NCI-H2171 treated with DMSO at 0.1 percent for 48 hours (cell line): ENCODE data around the gene APOL3.
"Not testable (repeated sequence)": the region's sequence is repeated elsewhere in the genome, so short reads cannot be mapped to it uniquely, and the experiment has no call there.

Experiments
- DNase-seq: peaks from one replicate; lab custom pipeline; 2025; lab: John Stamatoyannopoulos, UW

APOL3 gene

DNA sequence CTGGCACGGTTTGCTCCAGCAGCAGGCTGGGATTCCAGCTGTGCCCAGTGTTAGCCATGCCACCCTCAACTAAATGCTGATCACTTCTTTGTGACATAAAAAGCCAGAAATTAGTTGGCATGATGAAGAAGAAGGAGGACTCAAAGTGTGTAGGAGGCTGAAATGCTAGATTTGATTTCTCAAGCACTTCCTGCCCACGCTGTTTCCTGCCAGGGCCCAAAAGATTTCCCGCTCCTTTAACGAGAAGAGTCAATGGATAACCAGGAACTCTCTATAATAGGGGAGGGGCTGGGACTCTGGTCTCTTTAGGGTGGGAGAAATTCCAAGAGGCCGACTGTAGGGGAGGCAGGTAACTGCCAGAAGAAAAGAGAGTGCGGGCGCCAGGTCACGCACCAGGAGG lies 26.4 kb downstream of the APOL3 start:
- no peak for DNase-seq

DNA sequence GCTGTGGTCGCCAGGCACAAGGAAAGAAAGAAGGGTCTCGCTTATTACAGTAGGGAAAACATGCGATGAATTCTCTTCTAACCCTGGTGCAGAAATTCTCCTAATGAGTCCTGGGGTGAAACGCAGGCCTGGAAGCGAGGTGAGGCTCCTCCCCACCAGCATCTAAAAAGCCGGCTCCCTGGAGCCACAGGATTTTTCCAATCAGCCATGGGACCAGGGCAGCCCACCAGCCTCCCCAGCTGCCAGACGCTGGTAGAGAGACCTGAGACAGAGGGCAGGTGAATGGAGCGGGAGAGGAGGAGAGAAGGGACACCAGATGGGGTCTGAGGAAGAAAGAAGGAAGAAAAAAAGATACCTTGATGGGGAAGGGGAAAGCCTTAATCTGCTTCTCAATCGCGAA lies 28.6 kb downstream of the APOL3 start:
- DNase-seq, result no peak

DNA sequence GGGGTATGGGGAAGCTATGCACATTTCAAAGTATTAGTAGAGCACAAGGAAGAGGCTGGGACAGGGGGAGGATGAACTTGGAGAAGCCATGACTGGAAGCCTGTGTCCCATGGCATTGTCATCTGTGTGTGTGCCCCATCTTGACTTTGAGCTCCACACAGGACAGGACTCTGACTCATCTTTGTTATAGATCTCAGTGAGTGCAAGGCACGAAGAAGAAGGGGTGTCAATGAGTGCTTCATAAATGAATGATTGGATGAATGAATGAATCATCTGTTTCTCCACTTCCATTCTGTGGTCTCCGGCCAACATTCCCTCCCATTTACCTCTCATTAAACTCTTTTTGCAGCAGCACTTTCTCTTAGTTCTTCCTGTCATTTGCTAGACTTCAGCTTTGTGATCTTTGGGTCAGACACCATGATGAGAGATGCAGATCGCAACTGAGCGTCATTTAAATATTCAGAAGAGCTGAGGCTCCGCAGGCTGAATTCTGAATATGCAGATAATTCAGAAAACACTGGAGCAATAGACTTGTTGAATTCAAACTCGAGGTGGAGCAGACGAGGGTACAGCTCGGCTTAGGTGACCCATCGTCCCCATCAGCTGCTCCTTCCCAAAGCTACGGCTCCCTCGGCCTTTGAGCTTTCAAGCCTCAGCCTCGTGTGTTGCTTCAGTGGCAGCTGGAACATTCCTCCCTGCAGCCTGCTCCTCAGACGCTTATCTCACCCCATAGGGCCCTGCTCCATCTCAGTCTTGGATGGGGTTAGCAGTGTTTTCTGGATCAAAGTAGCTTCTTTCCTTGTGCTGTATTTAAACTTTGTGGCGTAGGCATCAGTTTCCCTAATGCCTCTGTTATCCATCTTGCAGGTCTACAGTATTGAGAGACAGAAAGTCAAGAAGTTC lies 30.8 kb downstream of the APOL3 start:
- no peak for DNase-seq

DNA sequence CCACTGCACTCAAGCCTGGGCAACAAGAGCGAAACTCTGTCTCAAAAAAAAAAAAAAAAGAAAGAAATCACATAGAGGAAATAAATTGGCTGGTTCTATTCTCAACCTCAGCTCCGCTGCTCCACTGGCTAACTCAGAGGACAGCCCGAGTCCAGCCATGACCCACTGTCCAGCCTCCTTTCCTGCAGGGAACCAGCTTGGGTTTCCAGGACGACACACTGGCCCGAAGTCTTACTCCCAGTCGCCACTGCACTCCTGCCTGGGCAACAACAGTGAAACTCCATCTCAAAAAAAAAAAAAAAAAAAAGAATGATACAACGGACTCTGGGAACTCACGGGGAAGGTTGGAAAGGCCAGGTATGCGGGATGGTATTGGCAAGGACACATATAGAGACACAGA lies 31.5 kb downstream of the APOL3 start:
- DNase-seq, result no peak

DNA sequence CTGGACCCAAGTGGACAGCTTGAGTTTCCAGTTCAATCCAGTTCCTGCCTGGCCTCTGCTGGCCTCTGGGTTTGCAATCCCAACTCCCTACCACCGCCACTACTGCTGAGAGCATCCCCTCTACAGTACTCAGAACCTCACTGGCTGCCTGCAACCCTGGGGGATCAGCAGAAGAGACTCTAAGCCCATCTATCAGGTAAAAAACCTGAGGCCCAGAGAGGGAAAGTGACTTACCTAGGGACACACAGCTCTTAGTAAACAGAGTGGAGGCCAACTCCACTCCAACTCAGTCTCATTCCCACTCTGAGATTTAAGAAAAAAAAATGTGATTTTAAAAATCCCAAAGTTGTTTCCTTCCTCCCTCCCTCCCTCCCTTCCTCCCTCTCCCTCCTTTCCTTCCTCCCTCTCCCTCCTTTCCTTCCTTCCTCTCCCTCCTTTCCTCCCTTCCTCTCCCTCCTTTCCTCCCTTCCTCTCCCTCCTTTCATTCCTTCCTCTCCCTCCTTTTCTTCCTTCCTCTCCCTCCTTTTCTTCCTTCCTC lies 34.5 kb downstream of the APOL3 start:
- no peak for DNase-seq

DNA sequence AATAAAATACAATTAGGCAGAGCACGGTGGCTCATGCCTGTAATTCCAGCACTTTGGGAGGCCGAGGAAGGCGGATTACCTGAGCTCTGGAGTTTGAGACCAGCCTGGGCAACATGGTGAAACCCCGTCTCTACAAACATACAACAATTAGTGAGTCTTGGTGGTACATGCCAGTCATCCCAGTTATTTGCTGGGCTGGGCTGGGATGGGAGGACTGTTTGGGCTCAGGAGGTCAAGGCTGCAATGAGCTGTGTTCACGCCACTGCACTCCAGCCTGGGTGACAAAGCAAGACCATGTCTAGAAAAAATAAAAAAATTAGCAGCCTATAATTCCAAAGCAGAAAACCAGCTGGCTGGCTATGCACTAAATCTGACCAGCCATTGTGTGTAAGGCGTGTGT lies 35.1 kb downstream of the APOL3 start:
- DNase-seq, result no peak

DNA sequence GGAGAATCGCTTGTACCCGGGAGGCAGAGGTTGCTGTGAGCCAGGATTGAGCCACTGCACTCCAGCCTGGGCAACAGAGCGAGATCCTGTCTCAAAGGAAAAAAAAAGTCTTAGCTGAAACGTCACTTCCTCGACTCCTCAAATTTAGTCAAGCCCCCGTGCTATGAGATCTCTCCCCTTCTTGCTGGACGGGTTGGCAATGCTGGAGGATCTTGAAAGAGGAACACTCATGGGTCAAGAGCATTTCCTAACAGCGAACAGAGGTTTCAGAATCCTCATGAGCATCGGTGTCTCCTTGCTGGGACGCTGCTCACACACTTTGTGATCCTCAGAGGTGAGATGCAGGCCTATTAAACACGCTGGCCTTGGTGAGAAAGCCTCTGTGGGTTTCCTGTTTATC lies 35.9 kb downstream of the APOL3 start:
- no peak for DNase-seq

DNA sequence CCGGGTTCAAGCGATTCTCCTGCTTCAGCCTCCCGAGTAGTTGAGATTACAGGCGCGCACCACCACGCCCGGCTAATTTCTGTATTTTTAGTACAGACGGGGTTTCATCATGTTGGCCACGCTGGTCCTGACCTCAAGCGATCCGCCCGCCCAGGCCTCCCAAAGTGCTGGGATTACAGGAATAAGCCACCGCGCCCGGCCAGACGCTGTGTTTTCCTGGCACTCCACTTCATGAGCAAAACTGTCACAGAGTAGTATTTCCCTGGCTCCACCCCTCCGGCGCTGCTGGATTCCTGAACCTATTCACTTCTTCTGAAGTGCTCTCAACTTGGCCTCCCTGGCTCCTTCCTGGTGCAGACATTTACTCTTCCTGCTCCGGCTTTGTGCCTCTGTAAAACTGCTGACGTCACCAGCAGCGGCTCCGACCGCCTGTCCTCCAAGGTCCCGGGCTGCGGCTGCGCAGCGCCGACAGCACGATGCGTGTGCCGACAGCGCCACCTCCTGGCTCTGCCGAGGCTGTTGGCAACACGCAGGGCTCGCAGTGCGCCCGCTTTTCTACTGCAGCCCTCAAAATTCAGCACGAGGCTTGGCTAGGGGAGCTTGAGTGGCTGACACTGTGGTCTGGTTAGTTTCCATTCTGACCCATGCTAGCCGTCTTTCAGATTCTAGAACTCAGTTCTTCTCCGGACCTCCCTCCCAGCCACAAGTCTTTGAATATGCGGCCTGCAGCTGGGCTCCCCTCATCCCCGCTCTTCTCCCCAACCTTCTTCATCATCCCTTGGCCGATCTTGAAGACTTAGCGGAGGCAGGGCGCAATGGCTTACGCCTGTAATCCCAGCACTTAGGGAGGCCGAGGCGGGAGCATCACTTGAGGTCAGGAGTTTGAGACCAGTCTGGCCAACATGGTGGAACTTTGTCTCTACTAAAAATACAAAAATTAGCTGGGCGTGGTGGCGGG lies 36.6 kb downstream of the APOL3 start:
- peak; percentile 93 for DNase-seq

DNA sequence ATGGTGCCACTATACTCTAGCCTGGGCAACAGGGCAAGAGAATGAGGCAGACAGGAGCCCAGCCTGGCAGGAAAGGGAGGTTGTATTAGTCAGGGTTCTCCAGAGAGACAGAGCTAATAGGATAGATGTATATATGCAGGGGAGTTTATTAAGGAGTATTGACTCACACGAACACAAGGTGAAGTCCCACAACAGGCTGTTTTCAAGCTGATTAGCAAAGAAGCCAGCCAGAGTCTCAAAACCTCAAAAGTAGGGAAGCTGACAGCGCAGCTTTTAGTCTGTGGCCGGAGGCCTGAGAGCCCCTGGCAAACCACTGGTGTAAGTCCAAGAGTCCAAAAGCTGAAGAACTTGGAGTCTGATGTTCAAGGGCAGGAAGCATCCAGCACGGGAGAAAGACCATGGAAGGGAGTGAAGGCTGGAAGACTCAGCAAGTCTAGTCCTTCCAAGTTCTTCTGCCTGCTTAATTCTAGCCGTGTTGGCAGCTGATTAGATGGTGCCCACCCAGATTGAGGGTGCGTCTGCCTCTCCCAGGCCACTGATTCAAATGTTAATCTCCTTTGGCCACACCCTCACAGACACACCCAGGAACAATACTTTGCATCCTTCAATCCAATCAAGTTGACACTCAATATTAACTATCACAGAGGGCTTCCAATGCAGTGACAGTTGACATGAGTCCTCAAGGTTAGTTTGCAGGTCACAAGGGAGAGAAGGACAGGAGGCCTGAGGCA lies 39.8 kb downstream of the APOL3 start:
- not testable (repeated sequence) for DNase-seq

DNA sequence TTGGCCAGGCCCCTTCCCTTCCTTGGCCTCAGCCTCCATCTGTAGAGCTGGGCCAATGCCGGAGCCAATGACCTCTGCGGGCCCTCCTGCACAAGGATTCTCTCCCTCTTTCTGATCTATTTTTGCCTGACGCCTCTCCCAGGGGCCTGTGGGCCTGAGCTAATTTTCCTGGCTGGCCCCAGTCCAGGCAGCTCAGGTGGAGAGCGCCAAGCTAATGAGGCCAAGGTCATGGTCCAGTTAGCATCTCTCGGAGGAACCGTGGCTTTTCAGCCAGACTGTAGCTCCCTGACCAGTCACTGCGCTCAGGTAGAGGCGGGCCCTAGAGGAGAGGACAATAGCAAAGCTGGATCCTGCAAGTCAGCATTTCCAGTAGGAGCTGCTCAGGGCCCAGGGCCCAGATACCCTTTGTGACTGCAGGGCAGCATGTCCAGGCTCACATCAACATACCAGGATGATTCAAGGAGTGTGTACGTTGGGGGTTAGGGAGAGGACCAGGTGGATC lies 43.5 kb downstream of the APOL3 start:
- DNase-seq, result no peak

DNA sequence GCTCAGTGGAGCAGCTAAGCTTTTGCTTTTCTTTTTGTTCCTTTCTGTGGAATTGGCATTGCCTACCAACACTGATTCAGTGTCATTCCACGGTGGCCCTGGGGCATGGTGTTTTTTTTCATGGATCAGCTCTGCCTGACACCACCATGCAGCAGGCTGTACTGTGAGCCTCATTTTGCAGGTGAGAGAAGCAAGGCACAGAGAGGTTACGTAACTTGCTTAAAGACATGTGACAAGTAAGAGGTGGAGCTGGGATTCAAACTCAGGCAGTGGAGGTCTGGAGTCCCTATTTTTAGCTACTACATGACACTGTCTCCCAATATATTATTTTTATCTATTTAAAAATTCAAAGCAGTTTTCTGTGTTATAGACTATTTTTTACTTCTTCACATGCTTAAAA lies 44.4 kb downstream of the APOL3 start:
- DNase-seq, result no peak

DNA sequence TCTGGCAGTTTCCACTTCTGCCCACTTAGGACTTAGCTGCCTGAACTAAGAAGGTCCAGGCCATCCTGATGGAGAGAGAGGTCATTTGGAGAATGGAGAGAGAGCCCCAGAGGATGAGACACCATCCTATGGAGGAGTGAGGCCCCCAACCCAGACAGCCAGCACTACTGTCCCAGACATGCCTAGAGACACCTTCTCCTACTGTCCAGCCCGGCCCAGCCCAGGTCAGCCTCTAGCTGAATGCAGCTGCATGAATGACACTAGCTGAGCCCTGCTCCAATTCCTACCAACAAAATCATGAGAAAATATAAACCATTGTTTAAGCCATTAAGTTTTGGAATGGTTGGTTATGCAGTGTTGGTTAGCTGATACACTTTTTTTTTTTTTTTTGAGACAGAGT lies 47.4 kb downstream of the APOL3 start:
- no peak for DNase-seq

DNA sequence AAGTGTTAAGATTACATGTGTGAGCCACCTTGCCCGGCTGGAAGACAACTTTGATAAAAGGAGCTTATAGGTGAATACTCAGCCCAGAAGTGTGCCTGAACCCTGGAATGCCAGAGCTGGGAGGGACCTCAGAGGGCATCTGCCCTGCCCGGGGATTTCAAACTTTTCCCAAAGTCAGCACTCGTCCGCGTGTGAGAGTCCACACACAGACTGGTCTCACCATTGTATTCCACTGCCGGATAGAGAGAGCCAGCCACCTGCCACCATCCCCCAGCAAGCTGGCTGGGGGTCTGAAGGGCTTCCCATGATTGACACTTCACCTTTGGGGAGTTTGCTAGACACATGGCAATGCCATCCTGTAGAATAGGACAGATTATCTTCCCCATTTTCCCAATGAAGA lies 49.2 kb downstream of the APOL3 start:
- DNase-seq, result no peak

DNA sequence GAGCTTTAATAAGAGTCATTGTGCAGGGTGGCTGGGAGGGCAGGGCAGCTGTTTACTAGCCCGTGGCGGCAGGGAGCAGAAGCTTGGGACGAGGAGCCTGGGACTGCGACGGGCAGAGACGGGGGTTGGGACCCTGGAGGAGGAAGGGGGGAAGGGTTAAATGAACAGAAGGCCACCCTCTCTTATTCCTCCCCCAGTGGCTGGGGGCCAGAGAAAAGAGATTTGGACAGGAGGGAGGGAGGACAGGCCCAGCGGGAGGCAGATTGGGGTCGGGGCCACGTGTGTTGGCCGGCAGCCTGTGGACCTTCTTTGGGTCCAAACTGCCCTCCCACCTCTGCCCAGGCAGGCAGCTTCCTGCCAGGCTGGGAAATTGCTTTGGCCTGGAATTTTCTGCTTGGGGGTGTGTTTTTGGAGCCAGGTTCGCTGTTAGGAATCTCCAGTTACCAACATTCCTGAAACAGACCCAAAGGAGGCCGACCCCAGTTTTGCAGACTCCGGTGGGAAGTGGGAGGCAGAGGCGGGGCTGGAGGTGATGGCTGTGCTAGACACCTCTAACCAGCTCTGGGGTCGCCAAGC lies 50.2 kb downstream of the APOL3 start:
- no peak for DNase-seq

DNA sequence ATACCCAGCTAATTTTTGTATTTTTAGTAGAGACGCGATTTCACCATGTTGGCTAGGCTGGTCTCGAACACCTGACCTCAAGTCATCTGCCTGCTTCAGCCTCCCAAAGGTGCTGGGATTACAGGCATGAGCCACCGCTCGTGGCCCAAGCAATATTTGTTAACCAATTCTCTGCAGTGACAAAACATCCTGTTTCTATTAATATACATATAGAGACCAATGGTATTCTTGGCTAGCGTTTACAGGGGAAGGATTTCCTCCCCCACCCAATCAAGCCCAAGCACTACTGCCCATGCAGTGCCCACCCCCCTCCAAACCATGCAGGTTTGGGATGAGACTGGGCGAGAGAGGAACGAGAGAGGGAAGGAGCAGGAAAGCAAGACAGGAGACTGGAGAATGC lies 53.1 kb downstream of the APOL3 start:
- no peak for DNase-seq

DNA sequence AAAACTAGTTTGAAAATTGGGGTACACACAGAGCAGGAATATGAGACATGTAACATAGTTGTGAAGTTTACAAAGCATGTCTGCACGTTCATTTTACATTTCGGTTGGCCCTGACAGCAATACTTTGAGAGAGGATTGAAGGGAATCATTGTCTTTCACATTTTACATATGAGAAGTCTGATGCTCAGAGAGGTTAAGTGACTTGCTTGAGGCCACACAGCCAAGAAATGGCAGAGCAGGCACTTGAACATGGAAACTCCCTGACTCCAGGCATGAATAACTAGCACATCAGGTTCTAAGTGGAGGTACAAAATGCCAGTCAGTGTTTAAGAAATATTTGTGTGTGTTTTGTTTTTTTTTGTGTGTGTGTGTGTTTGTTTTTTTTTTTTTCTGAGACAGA lies 53.6 kb downstream of the APOL3 start:
- no peak for DNase-seq

DNA sequence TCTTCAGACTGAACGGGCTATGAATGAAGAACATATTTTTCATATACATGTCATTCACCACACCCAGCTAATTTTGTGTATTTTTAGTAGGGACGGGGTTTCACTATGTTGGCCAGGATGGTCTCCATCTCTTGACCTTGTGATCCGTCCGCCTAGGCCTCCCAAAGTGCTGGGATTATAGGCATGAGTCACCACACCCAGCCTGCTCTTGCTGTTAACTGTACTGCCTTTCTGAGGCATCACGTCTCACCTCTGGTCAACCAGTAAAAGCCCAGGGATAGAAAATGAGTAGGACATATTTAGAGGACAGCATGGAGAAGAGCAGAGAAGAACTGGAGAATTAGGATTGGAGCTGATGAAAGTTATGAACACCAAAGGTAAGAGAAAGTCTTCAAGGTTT lies 55.6 kb downstream of the APOL3 start:
- no peak for DNase-seq

DNA sequence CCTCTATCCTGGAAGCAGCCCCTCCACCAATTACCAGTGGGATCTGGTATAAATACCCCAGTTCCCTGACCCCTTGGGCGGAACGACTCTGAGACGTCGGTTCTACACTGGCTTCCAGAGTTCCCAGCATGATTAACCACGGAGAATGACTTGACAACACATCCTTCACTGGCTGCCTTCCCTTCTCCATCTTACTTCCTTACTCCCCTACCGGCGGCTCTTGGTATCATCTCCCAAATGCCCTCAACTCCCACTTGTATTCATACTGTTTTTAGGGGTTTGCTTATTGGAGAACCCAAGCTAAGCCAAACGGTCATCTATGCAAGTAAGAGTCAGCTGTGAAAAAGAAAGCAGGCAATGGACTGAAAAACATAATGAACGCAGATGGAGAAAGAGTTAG lies 56.1 kb downstream of the APOL3 start:
- no peak for DNase-seq

DNA sequence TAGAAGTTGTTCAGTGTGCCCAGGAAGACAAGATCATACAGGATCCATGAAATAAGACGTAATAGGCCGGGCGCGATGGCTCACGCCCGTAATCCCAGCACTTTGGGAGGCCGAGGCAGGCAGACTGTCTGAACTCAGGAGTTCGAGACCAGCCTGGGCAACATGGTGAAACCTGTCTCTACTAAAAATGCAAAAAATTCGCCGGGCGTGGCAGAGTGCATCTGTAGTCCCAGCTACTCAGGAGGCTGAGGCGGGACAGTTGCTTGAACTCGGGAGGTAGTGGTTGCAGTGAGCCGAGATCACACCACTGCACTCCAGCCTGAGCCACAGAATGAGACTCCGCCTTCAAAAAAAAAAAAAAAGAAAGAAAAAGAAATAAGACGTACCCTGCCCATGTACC lies 56.7 kb downstream of the APOL3 start:
- DNase-seq, result no peak

DNA sequence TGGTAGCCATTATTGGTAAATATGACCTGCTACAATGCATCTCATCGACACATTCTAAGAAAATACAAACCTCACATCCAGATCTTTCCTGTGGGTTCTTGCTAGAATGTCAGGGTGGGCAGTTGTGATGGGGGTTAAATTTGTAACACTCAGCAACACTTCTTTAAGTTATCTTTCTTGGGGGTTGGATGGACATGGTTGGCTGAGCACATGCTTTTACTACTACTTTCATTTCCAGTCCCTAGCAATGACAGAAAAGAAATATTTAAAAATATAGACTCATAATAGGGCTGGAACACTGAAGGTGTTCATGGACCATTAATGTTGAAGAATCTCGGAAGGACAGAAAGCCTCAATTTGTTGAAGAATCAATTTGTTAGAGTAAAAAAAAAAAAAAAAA lies 57.6 kb downstream of the APOL3 start:
- no peak for DNase-seq

DNA sequence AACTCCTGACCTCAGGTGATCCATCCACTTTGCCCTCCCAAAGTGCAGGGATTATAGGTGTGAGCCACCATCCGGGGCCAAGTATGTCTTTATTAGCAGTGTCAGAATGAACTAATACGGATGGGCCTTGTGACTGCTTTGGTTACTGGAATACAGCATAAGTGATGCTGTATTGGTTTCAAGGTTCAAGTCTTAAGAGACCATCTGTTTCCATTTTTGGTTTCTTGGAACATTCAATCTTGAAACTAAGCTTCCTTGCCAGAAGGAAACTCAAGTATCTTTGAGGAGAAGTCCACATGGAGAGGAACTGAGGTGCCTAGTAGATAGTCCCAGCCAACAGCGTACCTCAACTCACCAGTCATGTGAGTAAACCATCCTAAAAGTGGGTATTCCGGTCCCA lies 58.8 kb downstream of the APOL3 start:
- DNase-seq, result no peak

DNA sequence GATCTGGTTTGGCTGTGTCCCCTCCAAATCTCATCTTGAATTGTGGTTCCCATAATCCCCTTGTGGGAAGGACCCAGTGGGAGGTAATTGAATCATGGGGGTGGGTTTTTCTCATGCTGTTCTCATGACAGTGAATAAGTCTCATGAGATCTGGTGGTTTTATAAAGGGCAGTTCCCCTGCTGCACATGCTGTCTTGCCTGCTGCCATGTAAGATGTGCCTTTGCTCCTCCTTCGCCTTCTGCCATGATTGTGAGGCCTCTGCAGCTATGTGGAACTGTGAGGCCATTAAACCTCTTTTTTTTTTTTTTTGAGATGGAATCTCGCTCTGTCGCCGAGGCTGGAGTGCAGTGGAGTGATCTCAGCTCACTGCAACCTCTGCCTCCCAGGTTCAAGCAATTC lies 59.6 kb downstream of the APOL3 start:
- DNase-seq, result not testable (repeated sequence)
